HEK293T (cell line): ENCODE results near the gene NXN.

ENCODE experiments used
- CTCF ChIA-PET: fragments of 350-600 bp; formaldehyde crosslinking; extraction: SDS; loops from one replicate; lab custom pipeline; 2021; ENCODE audit warnings: antibody characterized with exemption, inconsistent platforms; lab: Yijun Ruan, JAX
- POLR2A ChIA-PET: fragments of 350-600 bp; formaldehyde crosslinking; extraction: SDS; loops from one replicate; lab custom pipeline; 2020; ENCODE audit warnings: antibody characterized with exemption, inconsistent platforms; lab: Yijun Ruan, JAX
- DNase-seq: peaks from one replicate; pipeline ENCODE4 v3.0.0; 2012; ENCODE audit warnings: mixed read lengths; ENCODE audit errors: extremely low spot score
- ARNT ChIP-seq: fragments of 450-650 bp; IDR thresholded peaks from 2 replicates; pipeline ENCODE4 v1.6.1; 2017; ENCODE audit warnings: mild to moderate bottlenecking
- BHLHE40 ChIP-seq: fragments of 450-650 bp; IDR thresholded peaks from 2 replicates; pipeline ENCODE4 v1.6.1; 2016; ENCODE audit warnings: mild to moderate bottlenecking, moderate library complexity, borderline replicate concordance
- CTBP1 ChIP-seq: fragments of 450-650 bp; IDR thresholded peaks from 2 replicates; pipeline ENCODE4 v1.6.1; 2016; ENCODE audit warnings: borderline replicate concordance
- ELF4 ChIP-seq: fragments of 450-650 bp; IDR thresholded peaks from 2 replicates; pipeline ENCODE4 v1.6.1; 2017; ENCODE audit warnings: antibody characterized with exemption
- FOXA1 ChIP-seq: fragments of 450-650 bp; IDR thresholded peaks from 2 replicates; pipeline ENCODE4 v1.6.1; 2016; ENCODE audit warnings: mild to moderate bottlenecking
- FOXK2 ChIP-seq: fragments of 450-650 bp; IDR thresholded peaks from 2 replicates; pipeline ENCODE4 v1.6.1; 2016; ENCODE audit warnings: mild to moderate bottlenecking
- FOXM1 ChIP-seq: fragments of 450-650 bp; IDR thresholded peaks from 2 replicates; pipeline ENCODE4 v1.6.1; 2017; ENCODE audit warnings: mild to moderate bottlenecking, borderline replicate concordance
- HDGF ChIP-seq: fragments of 450-650 bp; IDR thresholded peaks from 2 replicates; pipeline ENCODE4 v1.6.1; 2017; ENCODE audit warnings: antibody characterized with exemption, borderline replicate concordance
- L3MBTL2 ChIP-seq: fragments of 450-650 bp; conservative IDR thresholded peaks from 2 replicates; pipeline ENCODE4 v1.6.1; 2016; ENCODE audit warnings: mild to moderate bottlenecking
- LEF1 ChIP-seq: fragments of 450-650 bp; IDR thresholded peaks from 2 replicates; pipeline ENCODE4 v1.6.1; 2017; ENCODE audit warnings: mild to moderate bottlenecking, borderline replicate concordance
- NFRKB ChIP-seq: fragments of 450-650 bp; IDR thresholded peaks from 2 replicates; pipeline ENCODE4 v1.6.1; 2016; ENCODE audit warnings: mild to moderate bottlenecking, moderate library complexity
- SP1 ChIP-seq: fragments of 450-650 bp; IDR thresholded peaks from 2 replicates; pipeline ENCODE4 v1.6.1; 2017
- SUZ12 ChIP-seq: fragments of 450-650 bp; IDR thresholded peaks from 2 replicates; pipeline ENCODE4 v1.6.1; 2016; ENCODE audit warnings: mild to moderate bottlenecking
- TARDBP ChIP-seq: fragments of 450-650 bp; IDR thresholded peaks from 2 replicates; pipeline ENCODE4 v1.6.1; 2016
- ZNF384 ChIP-seq: fragments of 450-650 bp; IDR thresholded peaks from 2 replicates; pipeline ENCODE4 v1.6.1; 2016
- TF ChIP-seq, protein P1 (sequence below): fragments of 450-650 bp; IDR thresholded peaks from 2 replicates; pipeline ENCODE4 v1.6.1; 2016

The NXN gene

DNA sequence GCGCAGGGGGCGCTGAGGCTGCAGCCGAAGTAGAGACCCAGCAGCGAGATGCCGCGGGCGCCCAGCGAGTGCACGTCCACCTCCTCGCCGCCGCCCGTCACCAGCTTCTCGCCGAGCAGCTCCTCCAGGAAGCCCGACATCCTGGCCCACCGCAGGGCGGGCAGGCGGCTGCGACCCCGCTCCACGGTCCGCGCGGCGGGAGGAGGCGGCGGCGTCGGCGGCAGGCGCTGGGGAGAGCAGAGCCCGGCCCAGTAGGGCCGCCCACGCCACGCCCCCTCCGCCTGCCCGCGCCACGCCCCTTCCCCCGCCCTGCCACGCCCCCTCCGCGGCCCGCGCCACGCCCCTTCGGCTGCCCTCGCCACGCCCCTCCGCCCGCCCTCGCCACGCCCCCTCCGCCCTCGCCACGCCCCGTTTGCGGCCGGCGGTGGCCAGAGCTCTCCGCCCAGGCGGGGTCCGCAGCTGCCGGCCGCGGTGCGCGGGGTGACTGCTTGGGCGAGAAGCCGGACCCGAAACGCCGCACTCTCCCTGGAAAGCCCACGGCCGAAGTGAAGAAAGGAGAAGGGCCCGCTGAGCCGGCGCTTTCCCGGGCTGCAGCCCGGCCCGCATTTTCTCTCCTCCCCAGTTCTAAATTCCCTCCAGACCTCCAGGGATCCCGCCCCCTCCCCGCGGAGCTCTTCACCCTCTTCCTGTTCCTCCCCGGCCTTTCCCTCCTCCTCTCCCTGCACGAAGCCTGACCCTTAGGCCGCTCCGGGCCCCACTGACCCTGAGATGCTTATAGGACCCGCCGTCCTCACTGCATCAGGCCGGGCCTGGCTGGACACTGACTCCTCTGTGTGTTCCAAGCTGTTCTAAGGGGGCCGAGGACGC, at the start of gene NXN:
TSS of gene NXN (minus strand) at position 238 of the 867 bp plus-strand sequence.
- ChIA-PET CTCF (interaction anchor here (0.6 to 2.8 kb wide), 9 partner anchors 13 to 211 kb away, joined by 3 to 34 read pairs (median 3); no protein-coding TSS in a partner anchor), POLR2A (interaction anchor here (0.8 to 2.2 kb wide), 11 partner anchors 10 to 197 kb away, joined by 3 to 16 read pairs (median 4); partner anchors contain the start of genes GLOD4, MRM3 and TIMM22)
- TF ChIP-seq CTBP1: no peak
- TF ChIP-seq HDGF: no peak
- TF ChIP-seq FOXA1: no peak
- TF ChIP-seq FOXM1: no peak
- no peak for TF ChIP-seq SP1
- TF ChIP-seq FOXK2: no peak
- peak; percentile 97 for DNase-seq

- DNase-seq: no peak
- ChIA-PET POLR2A (no interaction called here), CTCF (no interaction called here)
- TF ChIP-seq ELF4: no peak
- TF ChIP-seq, protein P1, sequence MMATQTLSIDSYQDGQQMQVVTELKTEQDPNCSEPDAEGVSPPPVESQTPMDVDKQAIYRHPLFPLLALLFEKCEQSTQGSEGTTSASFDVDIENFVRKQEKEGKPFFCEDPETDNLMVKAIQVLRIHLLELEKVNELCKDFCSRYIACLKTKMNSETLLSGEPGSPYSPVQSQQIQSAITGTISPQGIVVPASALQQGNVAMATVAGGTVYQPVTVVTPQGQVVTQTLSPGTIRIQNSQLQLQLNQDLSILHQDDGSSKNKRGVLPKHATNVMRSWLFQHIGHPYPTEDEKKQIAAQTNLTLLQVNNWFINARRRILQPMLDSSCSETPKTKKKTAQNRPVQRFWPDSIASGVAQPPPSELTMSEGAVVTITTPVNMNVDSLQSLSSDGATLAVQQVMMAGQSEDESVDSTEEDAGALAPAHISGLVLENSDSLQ: no peak
- TF ChIP-seq FOXK2: no peak
- TF ChIP-seq ARNT: no peak
- TF ChIP-seq ZNF384: no peak
- no peak for TF ChIP-seq FOXM1
- TF ChIP-seq BHLHE40: no peak
- TF ChIP-seq SP1: no peak
- TF ChIP-seq LEF1: no peak
- TF ChIP-seq CTBP1: no peak
- TF ChIP-seq TARDBP: no peak
- no peak for TF ChIP-seq HDGF
- TF ChIP-seq NFRKB: no peak
- TF ChIP-seq SUZ12: no peak
- no peak for TF ChIP-seq FOXA1
- no peak for TF ChIP-seq L3MBTL2
Measured at GRCh38 chr17:1027044-1027443, 47.5 kb upstream of the NXN start.

- TF ChIP-seq BHLHE40 (no peak), SP1 (no peak), TARDBP (no peak), SUZ12 (no peak), FOXA1 (no peak), FOXK2 (no peak), ELF4 (no peak)
Measured at GRCh38 chr17:1026599-1026975, 47.0 kb upstream of the NXN start.

GRCh38 chr17:1025733-1026598, 46.4 kb upstream of the NXN start:
- no peak for DNase-seq
- ChIA-PET POLR2A (interaction anchor here (0.6 kb wide), 1 partner anchor 235 kb away, joined by 3 read pairs; no protein-coding TSS in a partner anchor), CTCF (interaction anchor here (0.8 kb wide), 1 partner anchor 9 kb away, joined by 3 read pairs; no protein-coding TSS in a partner anchor)
- no peak for TF ChIP-seq NFRKB
- TF ChIP-seq CTBP1: no peak
- no peak for TF ChIP-seq SUZ12
- no peak for TF ChIP-seq ZNF384
- TF ChIP-seq FOXA1: no peak
- TF ChIP-seq TARDBP: no peak
- TF ChIP-seq ELF4: no peak
- no peak for TF ChIP-seq HDGF
- no peak for TF ChIP-seq LEF1
- TF ChIP-seq SP1: no peak
- no peak for TF ChIP-seq ARNT
- no peak for TF ChIP-seq BHLHE40

More at GRCh38 chr17:1026599-1026975, 47.0 kb upstream of the NXN start:
- CTCF ChIA-PET: interaction anchor here (0.8 kb wide), 1 partner anchor 8 kb away, joined by 3 read pairs; no protein-coding TSS in a partner anchor
- POLR2A ChIA-PET: interaction anchor here (0.6 kb wide), 1 partner anchor 236 kb away, joined by 3 read pairs; no protein-coding TSS in a partner anchor
- DNase-seq: no peak

GRCh38 chr17:1024076-1024475, 44.5 kb upstream of the NXN start:
- peak; percentile 27; the same call in 1 of the 2 replicates for TF ChIP-seq ZNF384
- TF ChIP-seq SP1: no peak
- ChIA-PET POLR2A (no interaction called here), CTCF (interaction anchor here (0.9 kb wide), 1 partner anchor 32 kb away, joined by 3 read pairs; no protein-coding TSS in a partner anchor)
- no peak for DNase-seq

DNA sequence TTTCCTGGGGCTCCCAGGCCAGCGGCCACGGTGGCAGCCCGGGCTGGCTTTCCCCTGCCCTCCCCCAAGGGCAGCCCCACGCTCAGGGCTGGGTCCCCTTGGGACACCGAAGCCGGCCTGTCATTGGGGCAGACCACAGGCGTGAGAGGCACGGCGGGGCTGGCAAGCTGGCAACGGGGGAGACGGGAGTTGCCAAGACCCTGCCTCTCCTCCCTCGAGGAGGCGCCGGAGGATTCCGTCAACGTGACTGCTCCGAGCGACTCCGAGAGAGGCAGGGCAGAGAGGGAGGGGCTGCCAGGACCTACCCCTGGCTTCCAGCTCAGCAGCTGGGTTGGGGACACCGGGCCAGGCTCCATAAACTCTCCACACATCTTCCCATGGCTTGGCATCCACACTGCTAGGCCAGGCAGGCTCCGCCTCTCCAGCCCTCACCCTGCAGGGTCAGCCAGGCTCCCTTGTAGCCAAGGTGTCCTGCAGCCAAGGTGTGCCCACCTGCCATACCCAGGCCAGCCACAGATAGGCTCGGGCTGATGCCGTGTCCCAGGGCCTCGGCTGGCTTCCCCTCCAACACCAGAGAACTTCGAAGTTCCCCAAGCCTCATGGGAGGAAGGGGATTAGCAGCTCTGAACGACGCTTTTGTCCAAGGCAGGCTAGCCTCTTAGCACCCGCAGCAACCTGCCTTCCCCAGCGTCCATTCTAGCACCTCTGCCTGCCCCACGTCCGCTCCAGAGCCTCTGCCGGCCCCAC, 42.9 kb upstream of the NXN start:
- no peak for DNase-seq
- ChIA-PET POLR2A (no interaction called here), CTCF (no interaction called here)
- TF ChIP-seq L3MBTL2: no peak
- TF ChIP-seq FOXM1: no peak
- no peak for TF ChIP-seq FOXA1
- TF ChIP-seq, protein P1: no peak
- no peak for TF ChIP-seq SP1
- no peak for TF ChIP-seq ZNF384
- no peak for TF ChIP-seq ELF4
- no peak for TF ChIP-seq TARDBP
- TF ChIP-seq ARNT: no peak
